Naive B cell (primary cell): ENCODE measurements around the gene KRT74. TPM values are rescaled to one million over a fixed set of nuclear protein-coding genes. Genes with fewer than 3 reads are reported as not detected.

Experiments used
- ATAC-seq, 2 donors: fragments of 150-1000 bp; cut with Tn5 transposase; 2 replicates each; pipeline ENCODE4 v1.10.0; 2021; ENCODE audit warnings: low read depth in 2 of 2, mild to moderate bottlenecking in 2 of 2, moderate library complexity in 2 of 2
- DNase-seq: peaks from one replicate; pipeline ENCODE4 v3.0.0; 2022
- H3K27ac Mint-ChIP-seq, 6 donors: one replicate each; pipeline ENCODE4 v1.8.0; 2020 to 2022; ENCODE audit warnings: mild to moderate bottlenecking in 6 of 6, mixed read lengths in 6 of 6, moderate library complexity in 5 of 6, inconsistent platforms in 2 of 6
- H3K27me3 Mint-ChIP-seq, 3 donors: one replicate each; pipeline ENCODE4 v1.8.0; 2021 to 2022; ENCODE audit warnings: mixed read lengths in 3 of 3, mild to moderate bottlenecking in 1 of 3
- H3K36me3 Mint-ChIP-seq, 2 donors: one replicate each; pipeline ENCODE4 v1.8.0; 2020 to 2022; ENCODE audit warnings: mixed read lengths in 2 of 2, inconsistent platforms in 1 of 2, mild to moderate bottlenecking in 1 of 2
- H3K4me1 Mint-ChIP-seq, 3 donors: one replicate each; pipeline ENCODE4 v1.8.0; 2020 to 2022; ENCODE audit warnings: mixed read lengths in 3 of 3, inconsistent platforms in 1 of 3, mild to moderate bottlenecking in 1 of 3, moderate library complexity in 1 of 3
- H3K4me3 Mint-ChIP-seq, 8 donors: one replicate each; pipeline ENCODE4 v1.8.0; 2020 to 2022; ENCODE audit warnings: mild to moderate bottlenecking in 8 of 8, mixed read lengths in 8 of 8, moderate library complexity in 8 of 8, inconsistent platforms in 2 of 8
- H3K9me3 Mint-ChIP-seq, 7 donors: one replicate each; pipeline ENCODE4 v1.8.0; 2020 to 2022; ENCODE audit warnings: mixed read lengths in 7 of 7, mild to moderate bottlenecking in 5 of 7, inconsistent platforms in 2 of 7, moderate library complexity in 1 of 7
- polyA plus RNA-seq, 6 donors: library from polyadenylated mRNA; unstranded; fragments of 300-500 nt; fragmentation: Illumina TruSeq; gene quantifications; one replicate each; pipeline ENCODE4 v1.2.3, GENCODE V29; 2021; ENCODE audit warnings: low read depth in 6 of 6

The KRT74 gene
- polyA plus RNA-seq, 6 donors from 2014 or later: not detected

DNA sequence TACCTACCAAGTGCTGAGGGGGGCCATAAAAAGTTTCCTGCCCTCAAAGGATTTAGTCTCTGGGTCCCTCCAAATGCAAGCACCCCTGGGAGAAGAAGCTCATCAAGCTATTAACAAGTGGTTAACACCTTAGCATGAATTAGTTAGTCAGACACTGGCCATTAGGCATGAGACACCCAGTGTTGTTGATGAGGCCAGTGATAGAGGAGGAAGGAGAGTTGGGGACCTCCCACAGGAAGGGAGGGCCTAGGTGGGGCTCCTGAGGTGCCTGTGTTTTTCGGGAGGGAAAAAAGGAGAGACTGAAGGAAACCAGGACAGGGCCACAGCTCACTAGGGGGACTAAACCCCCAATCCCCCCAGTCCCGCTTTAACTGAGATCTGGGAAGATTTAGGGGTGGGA, 16.2 kb downstream of the KRT74 start:
- H3K4me3 Mint-ChIP-seq: no peak overlapping the region

DNA sequence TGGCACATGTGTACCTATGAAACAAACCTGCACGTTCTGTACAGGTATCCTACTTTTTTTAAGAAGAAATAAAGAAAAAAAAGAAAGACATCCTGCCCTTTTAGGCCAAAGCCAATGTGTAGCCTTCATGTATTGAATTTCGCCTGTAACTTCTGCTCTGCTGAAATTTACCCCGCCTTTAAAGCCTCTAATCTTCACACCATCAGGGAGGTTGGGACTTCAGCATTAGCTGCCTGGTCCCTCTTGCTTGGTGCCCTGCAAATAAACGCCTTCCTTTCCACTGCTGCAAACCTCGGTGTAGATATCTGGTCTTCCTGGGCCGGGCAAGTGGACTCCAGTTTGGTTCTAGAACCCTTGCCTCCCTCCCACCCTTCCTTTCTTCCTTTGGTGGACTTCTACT, 18.1 kb downstream of the KRT74 start:
- no peak overlapping the region for H3K27ac Mint-ChIP-seq
- H3K4me1 Mint-ChIP-seq: no peaks in the 10 kb centered on the region
- H3K9me3 Mint-ChIP-seq: no peaks in the 10 kb centered on the region
- peak overlapping the region in 1 of 8 donors; percentile 16 for H3K4me3 Mint-ChIP-seq
- DNase-seq (no peak), ATAC-seq (no peak)
- no peaks in the 10 kb centered on the region for H3K36me3 Mint-ChIP-seq
- H3K27me3 Mint-ChIP-seq: peaks cover 14 to 45% (median 28%) of the 10 kb centered on the region in 3 donors

More for the DNA sequence above, 16.2 kb downstream of the KRT74 start:
- DNase-seq (no peak), ATAC-seq (no peak)
- peaks cover 5 to 45% (median 20%) of the 10 kb centered on the region in 3 donors for H3K27me3 Mint-ChIP-seq
- H3K36me3 Mint-ChIP-seq: no peaks in the 10 kb centered on the region
- no peaks in the 10 kb centered on the region for H3K9me3 Mint-ChIP-seq
- H3K4me1 Mint-ChIP-seq: no peaks in the 10 kb centered on the region
- H3K27ac Mint-ChIP-seq: no peak overlapping the region

DNA sequence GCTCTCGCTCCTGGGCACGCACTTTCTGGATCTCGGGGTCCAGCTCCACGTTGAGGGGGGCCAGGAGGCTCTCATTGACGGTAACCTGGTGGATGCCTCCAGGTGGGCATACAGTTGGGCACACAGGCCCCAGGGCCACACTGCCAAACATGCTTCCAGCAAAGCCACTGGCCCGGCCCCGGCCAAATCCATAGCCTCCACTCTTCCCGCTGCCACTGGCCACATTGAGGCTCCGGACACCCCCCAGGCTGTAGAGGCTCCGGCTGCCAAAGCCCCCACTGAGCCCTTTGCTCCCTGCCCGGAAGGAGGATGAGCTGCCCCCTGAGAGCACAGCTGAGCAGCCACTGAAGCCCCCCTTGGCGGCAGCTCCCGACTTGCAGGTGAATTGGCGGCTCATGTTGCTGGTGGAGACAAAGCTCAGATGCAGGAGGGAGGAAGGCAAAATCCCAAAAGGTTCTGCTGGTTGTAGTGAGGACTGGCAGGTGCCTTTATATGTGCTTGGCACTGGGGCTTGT, 20.9 kb downstream of the KRT74 start, which contains the start of gene KRT71:
Gene KRT71 (minus strand): TSS at position 465 of the 515 bp plus-strand sequence. CDS start 68 bp downstream, at position 397.
- H3K27me3 Mint-ChIP-seq: peaks cover 9 to 34% (median 20%) of the 10 kb centered on the region in 3 donors

DNA sequence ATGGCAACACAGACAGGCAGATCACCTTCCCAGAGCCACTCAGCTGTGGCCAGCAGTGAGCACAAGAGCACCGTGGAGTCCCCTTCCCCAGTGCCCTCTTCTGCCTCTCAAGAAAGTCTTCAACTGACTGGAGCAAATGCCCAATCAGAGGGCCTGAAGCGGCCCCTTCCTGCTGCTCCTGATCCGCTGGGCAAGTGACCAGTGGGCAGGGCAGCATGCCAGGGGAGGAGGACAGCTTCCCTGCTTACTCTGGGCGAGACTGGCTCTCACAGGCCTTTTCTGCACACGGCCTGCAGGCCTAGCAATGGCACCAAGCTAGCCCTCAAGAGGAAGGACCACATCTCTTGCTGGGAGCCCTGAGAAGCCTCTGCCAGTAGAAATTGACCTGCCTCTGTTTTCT, 21.6 kb downstream of the KRT74 start:
- ATAC-seq (no peak), DNase-seq (no peak)
- Mint-ChIP-seq H3K36me3 (no peaks in the 10 kb centered on the region), H3K27me3 (peaks cover 13 to 29% (median 21%) of the 10 kb centered on the region in 3 donors), H3K4me1 (no peaks in the 10 kb centered on the region), H3K4me3 (no peak overlapping the region), H3K27ac (no peak overlapping the region), H3K9me3 (no peaks in the 10 kb centered on the region)

More for the DNA sequence above, 20.9 kb downstream of the KRT74 start, which contains the start of gene KRT71:
- Mint-ChIP-seq H3K4me3 (no peak within 1 kb of the TSS), H3K9me3 (no peaks in the 10 kb centered on the region), H3K36me3 (no peaks in the 10 kb centered on the region), H3K4me1 (no peaks in the 10 kb centered on the region), H3K27ac (no peak within 1 kb of the TSS)
- no peak for DNase-seq
- no peak for ATAC-seq

DNA sequence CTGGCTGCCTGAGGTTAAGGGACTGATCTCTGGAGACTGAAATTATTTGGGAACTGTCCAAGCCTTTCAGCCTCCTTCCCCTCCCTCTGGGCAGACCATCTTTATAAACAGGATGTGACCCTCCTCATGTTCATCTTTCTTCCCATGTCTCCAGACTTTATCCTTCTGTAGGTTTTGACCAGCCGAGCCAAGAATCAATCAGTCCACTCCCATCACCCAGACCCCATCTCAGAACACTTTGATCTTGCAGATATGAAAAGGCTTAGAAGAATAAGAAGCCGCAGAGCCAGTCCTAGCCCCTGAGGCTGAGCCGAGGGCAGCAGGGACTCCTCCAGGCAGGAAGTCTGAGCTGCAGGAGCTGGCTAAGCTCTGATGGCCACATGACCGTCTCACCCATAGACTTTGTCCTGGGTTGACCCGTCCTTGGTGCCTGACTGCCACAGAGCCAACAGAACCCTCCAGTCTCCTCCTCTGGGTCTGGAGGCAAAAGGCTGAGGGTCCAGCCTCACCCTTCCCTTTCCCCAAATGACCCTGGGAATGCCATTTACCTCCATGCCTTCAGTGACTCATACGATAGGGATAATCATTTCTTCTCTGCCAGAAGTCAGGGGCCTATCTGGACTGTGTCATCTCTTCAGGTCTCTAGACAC, 22.3 kb downstream of the KRT74 start:
- H3K4me1 Mint-ChIP-seq: no peaks in the 10 kb centered on the region
- DNase-seq (no peak), ATAC-seq (no peak)
- H3K27me3 Mint-ChIP-seq: peaks cover 13 to 30% (median 19%) of the 10 kb centered on the region in 3 donors
- no peaks in the 10 kb centered on the region for H3K9me3 Mint-ChIP-seq
- no peaks in the 10 kb centered on the region for H3K36me3 Mint-ChIP-seq
- no peak overlapping the region for H3K27ac Mint-ChIP-seq
- H3K4me3 Mint-ChIP-seq: no peak overlapping the region

DNA sequence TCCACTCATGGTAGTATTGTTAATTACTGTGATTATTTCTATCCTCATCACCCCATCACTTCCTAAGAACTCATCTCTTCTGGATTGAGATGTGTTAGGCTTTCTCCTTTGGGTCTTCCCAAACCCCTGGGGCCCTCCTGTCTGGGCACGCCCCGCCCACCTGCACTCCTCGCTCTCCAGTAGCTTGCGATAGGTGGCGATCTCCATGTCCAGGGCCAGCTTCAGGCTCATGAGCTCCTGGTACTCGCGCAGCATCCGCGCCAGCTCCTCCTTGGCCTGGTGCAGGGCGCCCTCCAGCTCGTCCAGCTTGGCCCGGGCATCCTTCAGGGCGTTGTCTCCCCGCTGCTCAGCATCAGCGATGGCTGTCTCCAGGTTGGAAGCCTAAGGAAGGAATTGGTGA, 27.5 kb downstream of the KRT74 start:
- Mint-ChIP-seq H3K27ac (no peak overlapping the region), H3K4me1 (no peaks in the 10 kb centered on the region), H3K27me3 (peaks cover 5 to 11% (median 8%) of the 10 kb centered on the region in 3 donors), H3K4me3 (no peak overlapping the region), H3K9me3 (no peaks in the 10 kb centered on the region), H3K36me3 (no peaks in the 10 kb centered on the region)
- ATAC-seq (no peak), DNase-seq (no peak)

DNA sequence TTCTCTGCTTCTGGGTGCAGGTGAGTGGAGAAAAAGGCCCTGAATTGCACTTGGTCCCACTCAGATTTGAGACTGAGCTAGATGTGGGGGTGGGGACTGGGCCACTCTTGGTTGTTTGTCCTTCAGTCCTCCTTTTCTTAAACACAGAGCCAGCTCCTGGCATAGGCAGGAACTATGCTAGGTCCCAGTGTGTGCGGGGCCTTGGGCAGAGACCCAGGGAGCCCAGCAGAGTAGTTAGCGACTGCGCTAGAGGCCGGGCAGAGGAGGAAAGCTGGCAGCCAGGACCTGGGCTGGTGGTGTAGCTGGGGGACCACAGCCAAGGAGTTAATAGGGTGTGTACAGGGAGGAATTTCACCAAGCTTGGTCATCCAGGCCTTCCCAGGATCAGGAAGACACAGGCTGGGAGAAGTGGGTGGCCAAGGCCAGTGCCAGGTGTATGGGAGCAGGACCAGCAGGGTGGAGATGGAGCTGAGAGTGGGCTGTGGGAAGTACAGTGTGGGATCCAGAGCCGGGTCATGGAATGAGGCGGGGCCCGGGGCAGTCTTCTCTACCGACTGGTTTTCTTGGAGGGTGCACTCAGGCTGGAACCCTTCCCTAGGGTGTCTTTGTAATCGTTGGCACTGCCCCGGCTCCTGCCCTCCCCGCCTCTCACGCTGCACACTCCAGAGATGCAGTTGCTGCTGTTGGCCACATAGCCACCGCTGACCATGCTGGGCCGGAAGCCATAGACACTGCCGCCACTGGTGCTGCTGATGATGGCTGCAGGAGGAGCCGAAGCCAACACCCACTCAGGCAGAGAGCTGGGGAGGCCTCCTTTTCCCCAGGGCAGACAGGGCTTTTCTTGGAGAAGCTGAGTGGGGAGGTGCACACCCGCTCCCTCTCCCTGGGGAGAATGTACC, 29.4 kb downstream of the KRT74 start:
- H3K27me3 Mint-ChIP-seq: peaks cover 3 to 18% (median 18%) of the 10 kb centered on the region in 3 donors
- no peaks in the 10 kb centered on the region for H3K9me3 Mint-ChIP-seq
- no peak overlapping the region for H3K27ac Mint-ChIP-seq
- H3K4me1 Mint-ChIP-seq: no peaks in the 10 kb centered on the region
- no peak for ATAC-seq
- DNase-seq: no peak
- H3K4me3 Mint-ChIP-seq: no peak overlapping the region
- H3K36me3 Mint-ChIP-seq: no peaks in the 10 kb centered on the region

DNA sequence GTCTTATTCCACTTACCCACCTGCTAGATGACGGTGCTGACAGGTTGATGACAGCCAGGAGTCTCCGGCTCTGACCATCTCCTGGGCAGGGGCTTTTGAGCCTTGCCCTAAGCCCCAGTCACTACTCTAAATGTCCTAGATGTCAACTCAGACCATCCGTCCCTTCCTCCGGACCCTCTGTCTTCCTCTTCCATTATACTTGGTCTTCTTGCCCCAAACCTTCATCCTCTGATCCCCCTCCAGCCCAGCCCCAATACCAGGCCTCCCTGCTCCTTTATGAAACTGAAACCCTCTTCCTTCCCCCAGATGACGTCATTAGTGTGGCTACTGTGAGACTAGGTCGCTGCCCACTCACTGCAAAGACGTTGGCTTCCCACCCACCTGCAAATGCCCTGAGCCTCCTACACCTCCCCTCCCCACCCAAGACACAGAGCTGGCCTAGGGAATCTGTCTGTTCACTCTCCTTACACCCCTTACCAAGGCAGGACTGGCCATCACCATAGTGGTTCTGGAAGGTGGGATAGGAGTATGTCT, 30.8 kb downstream of the KRT74 start:
- peak overlapping the region in 1 of 8 donors; percentile 30 for H3K4me3 Mint-ChIP-seq
- ATAC-seq: no peak

DNA sequence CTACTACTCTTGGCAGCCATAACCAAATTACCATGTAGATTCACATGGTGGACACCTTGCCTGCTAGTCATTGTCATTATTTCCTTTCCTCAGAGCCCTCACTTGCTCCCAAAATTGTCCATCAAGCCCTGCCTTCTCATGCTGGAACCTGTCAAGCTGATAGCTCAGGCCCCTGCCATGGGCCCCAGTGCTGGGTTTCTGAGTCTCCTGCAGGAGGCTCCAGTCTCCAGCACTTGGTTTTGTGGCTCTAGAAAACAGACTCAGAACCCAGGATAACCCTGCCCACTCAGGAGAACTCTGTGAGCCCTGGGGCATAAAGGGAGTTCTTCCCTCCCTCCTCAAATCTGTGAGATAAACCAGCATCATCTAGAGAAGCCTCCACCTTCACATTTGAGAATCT, 31.5 kb downstream of the KRT74 start:
- ATAC-seq (no peak), DNase-seq (no peak)
- Mint-ChIP-seq H3K27me3 (peaks cover 5 to 30% (median 19%) of the 10 kb centered on the region in 3 donors), H3K4me3 (no peak overlapping the region), H3K36me3 (no peaks in the 10 kb centered on the region), H3K9me3 (no peaks in the 10 kb centered on the region), H3K4me1 (no peaks in the 10 kb centered on the region), H3K27ac (no peak overlapping the region)

More for the DNA sequence above, 30.8 kb downstream of the KRT74 start:
- Mint-ChIP-seq H3K27ac (no peak overlapping the region), H3K27me3 (peaks cover 7 to 25% (median 19%) of the 10 kb centered on the region in 3 donors), H3K9me3 (no peaks in the 10 kb centered on the region), H3K4me1 (no peaks in the 10 kb centered on the region), H3K36me3 (no peaks in the 10 kb centered on the region)
- DNase-seq: no peak

DNA sequence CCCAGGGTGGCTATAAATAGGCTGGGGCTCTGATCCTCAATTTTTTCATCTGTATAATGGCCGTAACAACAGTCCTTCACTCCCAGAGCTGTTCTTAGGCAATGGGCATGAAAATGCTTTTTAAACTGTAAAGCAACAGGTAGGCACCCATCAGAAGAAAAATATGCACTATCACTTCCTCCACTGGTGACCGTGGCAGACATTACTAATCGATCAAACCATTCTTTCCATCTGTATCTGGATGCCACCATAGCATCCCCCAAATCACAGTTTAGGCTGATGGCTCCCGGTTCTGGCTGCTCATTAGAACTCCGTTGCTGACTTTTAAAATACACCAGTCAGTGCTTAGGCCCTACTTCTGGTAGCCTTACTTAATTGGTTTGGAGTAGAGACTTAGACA, 31.9 kb downstream of the KRT74 start:
- H3K27ac Mint-ChIP-seq: no peak overlapping the region

DNA sequence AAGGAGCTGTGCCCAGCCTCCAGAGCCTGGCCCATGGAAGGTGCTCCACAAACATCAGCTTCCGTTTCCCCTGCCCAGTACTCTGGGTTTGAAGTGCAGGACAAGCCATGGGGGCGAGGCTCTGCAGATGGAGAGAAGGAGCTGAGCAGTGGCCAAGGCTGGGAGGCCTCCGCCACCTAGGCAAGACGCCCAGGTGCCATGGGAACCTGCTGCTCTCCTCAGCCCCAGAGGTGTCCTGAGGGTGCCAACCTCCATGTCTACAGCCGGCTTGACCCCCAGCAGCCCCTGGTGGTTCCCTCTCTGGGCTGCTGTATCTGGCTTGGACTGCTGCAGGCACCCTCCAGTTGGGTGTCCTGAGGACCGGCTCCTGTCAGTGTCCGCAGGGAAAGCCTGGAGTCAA, 33.1 kb downstream of the KRT74 start:
- peaks cover 4 to 28% (median 26%) of the 10 kb centered on the region in 3 donors for H3K27me3 Mint-ChIP-seq

More for the DNA sequence above, 31.9 kb downstream of the KRT74 start:
- DNase-seq (no peak), ATAC-seq (no peak)
- H3K4me1 Mint-ChIP-seq: no peaks in the 10 kb centered on the region
- H3K4me3 Mint-ChIP-seq: no peak overlapping the region
- no peaks in the 10 kb centered on the region for H3K9me3 Mint-ChIP-seq
- H3K36me3 Mint-ChIP-seq: no peaks in the 10 kb centered on the region
- peaks cover 4 to 33% (median 24%) of the 10 kb centered on the region in 3 donors for H3K27me3 Mint-ChIP-seq

DNA sequence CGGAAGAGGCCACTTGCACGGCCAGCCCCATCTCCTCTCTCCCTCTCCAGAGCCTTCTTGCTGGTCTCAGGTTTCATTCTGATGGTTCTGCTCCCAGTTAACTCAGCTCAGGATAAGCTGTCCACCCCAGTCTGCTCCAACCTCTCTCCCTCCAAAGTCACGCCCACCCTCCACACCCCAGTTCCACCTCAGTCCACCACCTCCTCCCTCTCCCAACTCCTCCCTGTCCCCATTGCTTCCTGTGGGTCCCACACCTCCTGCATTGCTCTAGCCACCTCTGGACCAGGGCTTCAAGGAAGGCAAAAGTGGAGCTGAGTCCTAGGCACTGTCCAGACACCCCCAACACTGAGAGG, 33.8 kb downstream of the KRT74 start:
- Mint-ChIP-seq H3K27ac (no peak overlapping the region), H3K4me1 (no peaks in the 10 kb centered on the region), H3K4me3 (no peak overlapping the region), H3K36me3 (no peaks in the 10 kb centered on the region), H3K27me3 (peaks cover 4 to 35% (median 26%) of the 10 kb centered on the region in 3 donors), H3K9me3 (no peaks in the 10 kb centered on the region)
- ATAC-seq: no peak
- no peak for DNase-seq

More for the DNA sequence above, 33.1 kb downstream of the KRT74 start:
- H3K36me3 Mint-ChIP-seq: no peaks in the 10 kb centered on the region
- H3K4me3 Mint-ChIP-seq: no peak overlapping the region
- H3K27ac Mint-ChIP-seq: no peak overlapping the region
- H3K4me1 Mint-ChIP-seq: no peaks in the 10 kb centered on the region
- ATAC-seq: no peak
- no peaks in the 10 kb centered on the region for H3K9me3 Mint-ChIP-seq
- no peak for DNase-seq

DNA sequence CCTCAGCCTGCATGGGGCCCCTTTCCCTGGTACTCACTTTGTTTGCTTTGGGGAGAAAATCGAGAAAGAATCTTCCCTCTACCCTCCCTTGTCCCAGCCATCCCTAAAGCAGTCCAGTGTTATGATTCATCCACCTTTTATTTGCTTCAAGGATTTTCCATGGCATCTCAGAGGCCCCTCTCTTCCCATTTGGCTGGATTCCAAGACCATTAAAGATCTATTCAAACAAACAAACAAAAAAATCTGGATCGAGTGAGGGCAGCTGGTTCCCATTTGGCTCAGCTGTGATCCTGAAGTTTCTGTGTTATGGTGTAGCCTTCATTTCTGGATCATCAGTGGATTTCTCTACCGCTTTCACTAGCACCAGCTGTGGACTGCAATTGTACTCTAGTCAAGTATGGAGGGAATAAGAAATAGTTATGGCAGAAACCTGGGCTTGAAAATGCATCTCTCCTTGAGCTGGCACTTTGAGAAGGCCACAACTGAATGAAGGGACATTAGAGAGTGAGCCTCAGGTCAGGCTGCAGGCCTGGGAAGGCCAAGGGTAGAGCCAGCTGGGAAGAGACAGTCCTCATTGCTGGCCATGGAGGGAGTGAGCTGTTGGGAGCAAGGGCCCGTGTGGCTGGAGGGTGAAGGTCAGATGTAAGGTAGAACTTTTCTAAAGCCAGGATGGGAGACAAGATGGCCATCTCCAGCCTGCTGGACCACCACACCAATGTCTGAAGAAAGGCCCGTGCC, 34.4 kb downstream of the KRT74 start:
- peak overlapping the region in 2 of 6 donors; percentile 48 to 84 for H3K27ac Mint-ChIP-seq
- DNase-seq: no peak

More for the DNA sequence above, 34.4 kb downstream of the KRT74 start:
- H3K36me3 Mint-ChIP-seq: no peaks in the 10 kb centered on the region
- peaks cover 7 to 40% (median 26%) of the 10 kb centered on the region in 3 donors for H3K27me3 Mint-ChIP-seq
- no peaks in the 10 kb centered on the region for H3K9me3 Mint-ChIP-seq
- no peak for ATAC-seq
- H3K4me3 Mint-ChIP-seq: no peak overlapping the region
- H3K4me1 Mint-ChIP-seq: no peaks in the 10 kb centered on the region
